H9 (cell line): ENCODE results near the gene CAMP. TPM values are rescaled to one million over a fixed set of nuclear protein-coding genes. Genes with fewer than 3 reads are reported as not detected.

ENCODE experiments used
- DNase-seq: peaks from one replicate; pipeline ENCODE4 v3.0.0-alpha.2; 2017
- H2AFZ ChIP-seq: one replicate; pipeline ENCODE4 v1.6.1; 2013; ENCODE audit warnings: mild to moderate bottlenecking, low read length, control low read depth, moderate library complexity
- H2AK5ac ChIP-seq: 2 replicates; pipeline ENCODE4 v1.6.1; 2013; ENCODE audit warnings: low read length, control low read depth, mixed read lengths; ENCODE audit not compliant: insufficient read length
- H2BK120ac ChIP-seq: one replicate; pipeline ENCODE4 v1.6.1; 2013; ENCODE audit warnings: low read depth, mild to moderate bottlenecking, low read length, control low read depth, inconsistent platforms; ENCODE audit not compliant: poor library complexity, severe bottlenecking
- H2BK12ac ChIP-seq: 2 replicates; pipeline ENCODE4 v1.6.1; 2013; ENCODE audit warnings: low read length, control low read depth, mixed read lengths, low read depth; ENCODE audit not compliant: insufficient read length
- H2BK15ac ChIP-seq: 2 replicates; pipeline ENCODE4 v1.6.1; 2013; ENCODE audit warnings: low read depth, low read length, control low read depth
- H2BK20ac ChIP-seq: one replicate; pipeline ENCODE4 v1.6.1; 2013; ENCODE audit warnings: low read depth, mild to moderate bottlenecking, low read length, control low read depth, inconsistent platforms; ENCODE audit not compliant: poor library complexity, severe bottlenecking
- H2BK5ac ChIP-seq: 2 replicates; pipeline ENCODE4 v1.6.1; 2013; ENCODE audit warnings: low read length, control low read depth, mixed read lengths; ENCODE audit not compliant: insufficient read length
- H3K14ac ChIP-seq: 2 replicates; pipeline ENCODE4 v1.6.1; 2013; ENCODE audit warnings: low read length, control low read depth; ENCODE audit not compliant: insufficient read depth
- H3K18ac ChIP-seq: 2 replicates; pipeline ENCODE4 v1.6.1; 2013; ENCODE audit warnings: low read depth, mild to moderate bottlenecking, mixed read lengths, low read length, control low read depth; ENCODE audit not compliant: insufficient read length
- H3K23ac ChIP-seq: 2 replicates; pipeline ENCODE4 v1.6.1; 2013; ENCODE audit warnings: low read length, control low read depth, mixed read lengths, low read depth; ENCODE audit not compliant: insufficient read length
- H3K23me2 ChIP-seq: 2 replicates; pipeline ENCODE4 v1.6.1; 2013; ENCODE audit warnings: low read depth, mild to moderate bottlenecking, mixed read lengths, low read length, control low read depth; ENCODE audit not compliant: insufficient read length, poor library complexity, severe bottlenecking
- H3K27ac ChIP-seq: 2 replicates; pipeline ENCODE4 v1.5.1; 2013; ENCODE audit warnings: low read length, control low read depth, mixed read lengths, low read depth; ENCODE audit not compliant: insufficient read length
- H3K27me3 ChIP-seq: 2 replicates; pipeline ENCODE4 v1.6.1; 2013; ENCODE audit warnings: low read length, control low read depth, inconsistent platforms; ENCODE audit not compliant: insufficient read depth
- H3K4ac ChIP-seq: 2 replicates; pipeline ENCODE4 v1.6.1; 2013; ENCODE audit warnings: low read depth, mild to moderate bottlenecking, control low read depth, inconsistent platforms, low read length, moderate library complexity
- H3K4me1 ChIP-seq: 2 replicates; pipeline ENCODE4 v1.6.1; 2013; ENCODE audit warnings: low read length, control low read depth, inconsistent platforms; ENCODE audit not compliant: insufficient read depth
- H3K4me2 ChIP-seq: 2 replicates; pipeline ENCODE4 v1.6.1; 2013; ENCODE audit warnings: low read length, control low read depth, mixed read lengths; ENCODE audit not compliant: insufficient read length, insufficient read depth
- H3K56ac ChIP-seq: 2 replicates; pipeline ENCODE4 v1.6.1; 2013; ENCODE audit warnings: low read depth, mild to moderate bottlenecking, mixed read lengths, low read length, control low read depth; ENCODE audit not compliant: insufficient read length
- H3K79me1 ChIP-seq: 2 replicates; pipeline ENCODE4 v1.6.1; 2013; ENCODE audit warnings: low read depth, mild to moderate bottlenecking, moderate library complexity, low read length, control low read depth, inconsistent platforms; ENCODE audit not compliant: insufficient read depth, poor library complexity, severe bottlenecking
- H3K79me2 ChIP-seq: 2 replicates; pipeline ENCODE4 v1.6.1; 2013; ENCODE audit warnings: low read length, control low read depth, inconsistent platforms; ENCODE audit not compliant: insufficient read depth
- H3K9ac ChIP-seq: 2 replicates; pipeline ENCODE4 v1.6.1; 2013; ENCODE audit warnings: low read length, control low read depth, mixed read lengths; ENCODE audit not compliant: insufficient read length; ENCODE audit errors: extremely low read depth
- H3K9me3 ChIP-seq: one replicate; pipeline ENCODE4 v1.6.1; 2013; ENCODE audit warnings: low read depth, low read length, inconsistent platforms; ENCODE audit not compliant: control insufficient read depth
- H3T11ph ChIP-seq: one replicate; pipeline ENCODE4 v1.6.1; 2013; ENCODE audit warnings: mild to moderate bottlenecking, low read length, control low read depth, inconsistent platforms
- H4K20me1 ChIP-seq: one replicate; pipeline ENCODE4 v1.6.1; 2013; ENCODE audit not compliant: control insufficient read depth, insufficient read length, insufficient read depth
- H4K5ac ChIP-seq: 2 replicates; pipeline ENCODE4 v1.6.1; 2013; ENCODE audit warnings: low read depth, mild to moderate bottlenecking, mixed read lengths, low read length, control low read depth; ENCODE audit not compliant: insufficient read length
- H4K8ac ChIP-seq: replicated peaks from 2 replicates; pipeline ENCODE4 v1.6.1; 2013; ENCODE audit warnings: low read length, control low read depth, mixed read lengths, low read depth; ENCODE audit not compliant: insufficient read length
- H4K91ac ChIP-seq: 2 replicates; pipeline ENCODE4 v1.6.1; 2013; ENCODE audit warnings: low read depth, mild to moderate bottlenecking, moderate library complexity, mixed read lengths, low read length, control low read depth; ENCODE audit not compliant: insufficient read length
- H3K27ac Mint-ChIP-seq, 3 experiments: 2 replicates in 2 of 3; 3 replicates in 1 of 3; pipeline ENCODE4 v1.8.0; 2020 to 2021; ENCODE audit warnings: mixed read lengths in 3 of 3, mild to moderate bottlenecking in 1 of 3, moderate library complexity in 1 of 3
- H3K27me3 Mint-ChIP-seq: 2 replicates; pipeline ENCODE4 v1.8.0; 2021; ENCODE audit warnings: low read depth, mild to moderate bottlenecking, moderate library complexity, mixed read lengths
- H3K36me3 Mint-ChIP-seq, 3 experiments: 2 replicates in 2 of 3; 3 replicates in 1 of 3; pipeline ENCODE4 v1.8.0; 2020 to 2021; ENCODE audit warnings: low read depth in 3 of 3, mixed read lengths in 3 of 3; ENCODE audit not compliant: insufficient read depth in 1 of 3
- H3K4me1 Mint-ChIP-seq, 2 experiments: 2 replicates each; pipeline ENCODE4 v1.8.0; 2020; ENCODE audit warnings: mixed read lengths in 2 of 2
- H3K4me3 Mint-ChIP-seq, 2 experiments: 2 replicates in 1 of 2; 3 replicates in 1 of 2; pipeline ENCODE4 v1.8.0; 2020 to 2021; ENCODE audit warnings: mild to moderate bottlenecking in 2 of 2, mixed read lengths in 2 of 2, moderate library complexity in 1 of 2
- H3K9me3 Mint-ChIP-seq, 2 experiments: 2 replicates in 1 of 2; 3 replicates in 1 of 2; pipeline ENCODE4 v1.8.0; 2020; ENCODE audit warnings: mild to moderate bottlenecking in 2 of 2, mixed read lengths in 2 of 2, moderate library complexity in 1 of 2
- WGBS: extraction: QIAGEN DNeasy Blood & Tissue Kit; methylation state at CpG from one replicate; pipeline ENCODE4 v1.1.7; 2013; ENCODE audit warnings: missing lambda C conversion rate, low lambda C conversion rate, mixed read lengths; ENCODE audit not compliant: insufficient read length; ENCODE audit errors: extremely low coverage; 5-methylcytosine and 5-hydroxymethylcytosine counted together
- total RNA-seq: library from RNA; stranded (reverse); gene quantifications from 2 replicates; pipeline ENCODE4 v1.2.1, GENCODE V29; 2021
- TF ChIP-seq, protein P1 (sequence below): fragments of 200-600 bp; sonication (generic); conservative IDR thresholded peaks from 3 replicates; pipeline ENCODE4 v1.8.0; 2021; ENCODE audit warnings: antibody characterized with exemption, mild to moderate bottlenecking

Gene CAMP
- total RNA-seq, 1 experiment from 2014 or later = not detected

- peak overlapping the region in 1 of 2 experiments; percentile 13; a peak in 1 of 5 replicates for H3K4me3 Mint-ChIP-seq
These were observed 21.2 kb downstream of the CAMP start for GRCh38 chr3:48244461-48244860.

More at GRCh38 chr3:48244461-48244860, 21.2 kb downstream of the CAMP start:
- TF ChIP-seq, protein P1, sequence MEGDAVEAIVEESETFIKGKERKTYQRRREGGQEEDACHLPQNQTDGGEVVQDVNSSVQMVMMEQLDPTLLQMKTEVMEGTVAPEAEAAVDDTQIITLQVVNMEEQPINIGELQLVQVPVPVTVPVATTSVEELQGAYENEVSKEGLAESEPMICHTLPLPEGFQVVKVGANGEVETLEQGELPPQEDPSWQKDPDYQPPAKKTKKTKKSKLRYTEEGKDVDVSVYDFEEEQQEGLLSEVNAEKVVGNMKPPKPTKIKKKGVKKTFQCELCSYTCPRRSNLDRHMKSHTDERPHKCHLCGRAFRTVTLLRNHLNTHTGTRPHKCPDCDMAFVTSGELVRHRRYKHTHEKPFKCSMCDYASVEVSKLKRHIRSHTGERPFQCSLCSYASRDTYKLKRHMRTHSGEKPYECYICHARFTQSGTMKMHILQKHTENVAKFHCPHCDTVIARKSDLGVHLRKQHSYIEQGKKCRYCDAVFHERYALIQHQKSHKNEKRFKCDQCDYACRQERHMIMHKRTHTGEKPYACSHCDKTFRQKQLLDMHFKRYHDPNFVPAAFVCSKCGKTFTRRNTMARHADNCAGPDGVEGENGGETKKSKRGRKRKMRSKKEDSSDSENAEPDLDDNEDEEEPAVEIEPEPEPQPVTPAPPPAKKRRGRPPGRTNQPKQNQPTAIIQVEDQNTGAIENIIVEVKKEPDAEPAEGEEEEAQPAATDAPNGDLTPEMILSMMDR = no peak
- Histone ChIP-seq H4K5ac (no peak overlapping the region), H3K9me3 (no peaks in the 10 kb centered on the region), H3K79me2 (peaks cover 62% of the 10 kb centered on the region), H3K4me1 (peaks cover 2% of the 10 kb centered on the region; the same call in 1 of the 2 replicates), H3T11ph (no peak overlapping the region), H3K23ac (no peak overlapping the region), H3K23me2 (no peaks in the 10 kb centered on the region), H3K18ac (no peak overlapping the region), H3K79me1 (peaks cover 3% of the 10 kb centered on the region), H3K4me2 (no peak overlapping the region), H2AK5ac (no peak overlapping the region), H3K27ac (no peak overlapping the region), H3K56ac (no peak overlapping the region), H2BK5ac (no peak overlapping the region), H2BK15ac (no peak overlapping the region), H2AFZ (no peak overlapping the region), H3K27me3 (no peaks in the 10 kb centered on the region), H2BK20ac (no peak overlapping the region), H4K8ac (no peak overlapping the region), H2BK12ac (no peak overlapping the region), H4K91ac (no peak overlapping the region), H3K4ac (no peak overlapping the region), H2BK120ac (no peak overlapping the region), H3K9ac (no peak overlapping the region), H3K14ac (no peak overlapping the region), H4K20me1 (peaks cover 2% of the 10 kb centered on the region)
- no peaks in the 10 kb centered on the region for H3K9me3 Mint-ChIP-seq
- peaks cover 37 to 39% of the 10 kb centered on the region in 2 experiments for H3K4me1 Mint-ChIP-seq
- no peaks in the 10 kb centered on the region for H3K27me3 Mint-ChIP-seq
- DNase-seq = no peak
- H3K27ac Mint-ChIP-seq = no peak overlapping the region
- WGBS = no CpG with 5 or more reads among the region's 1 CpG
- H3K36me3 Mint-ChIP-seq = peaks cover 28 to 48% (median 48%) of the 10 kb centered on the region in 3 experiments; a peak in 6 of 7 replicates
